G401.6 (cell line): Measurements from ENCODE around the gene FAM117B.
"Not testable (repeated sequence)": the region's sequence is repeated elsewhere in the genome, so short reads cannot be mapped to it uniquely, and the experiment has no call there.

Experiments used
- FAIRE-seq: peaks from 2 replicates; lab custom pipeline; 2012; peaks lifted over from hg19 to GRCh38; lab: Jason Lieb, UNC

FAM117B gene

GRCh38 chr2:202758604-202759003 lies 123.8 kb downstream of the FAM117B start:
- FAIRE-seq = no peak

GRCh38 chr2:202760848-202761247 lies 126.1 kb downstream of the FAM117B start:
- FAIRE-seq = no peak

- no peak for FAIRE-seq
These were observed 127.8 kb downstream of the FAM117B start for GRCh38 chr2:202762556-202762955.

- FAIRE-seq = no peak
These were observed 129.1 kb downstream of the FAM117B start for GRCh38 chr2:202763916-202764315.

- no peak for FAIRE-seq
These were observed 130.2 kb downstream of the FAM117B start for GRCh38 chr2:202764991-202765390.

- FAIRE-seq = no peak
These were observed 130.7 kb downstream of the FAM117B start for GRCh38 chr2:202765436-202765835.

GRCh38 chr2:202768273-202768672 lies 133.5 kb downstream of the FAM117B start:
- FAIRE-seq = no peak

- no peak for FAIRE-seq
These were observed 134.4 kb downstream of the FAM117B start for GRCh38 chr2:202769201-202769600.

- FAIRE-seq = no peak
These were observed 136.6 kb downstream of the FAM117B start for GRCh38 chr2:202771336-202771735.

- no peak for FAIRE-seq
These were observed 137.1 kb downstream of the FAM117B start for GRCh38 chr2:202771741-202772460.

GRCh38 chr2:202773301-202773973 lies 138.7 kb downstream of the FAM117B start:
- FAIRE-seq = no peak

GRCh38 chr2:202774104-202774503 lies 139.3 kb downstream of the FAM117B start:
- FAIRE-seq = no peak

- no peak for FAIRE-seq
These were observed 143.4 kb downstream of the FAM117B start for GRCh38 chr2:202778217-202778616.

- no peak for FAIRE-seq
These were observed 145.8 kb downstream of the FAM117B start for GRCh38 chr2:202780514-202781021.

GRCh38 chr2:202782940-202783558 lies 148.3 kb downstream of the FAM117B start:
- no peak for FAIRE-seq

- FAIRE-seq = no peak
These were observed 152.1 kb downstream of the FAM117B start for GRCh38 chr2:202786842-202787241.

- FAIRE-seq = no peak
These were observed 155.9 kb downstream of the FAM117B start for GRCh38 chr2:202790676-202791075.

- no peak for FAIRE-seq
These were observed 163.2 kb downstream of the FAM117B start for GRCh38 chr2:202797944-202798343.

GRCh38 chr2:202805911-202806310 lies 171.1 kb downstream of the FAM117B start:
- FAIRE-seq = not testable (repeated sequence)

GRCh38 chr2:202807431-202808138 lies 172.8 kb downstream of the FAM117B start:
- not testable (repeated sequence) for FAIRE-seq

GRCh38 chr2:202808754-202809153 lies 174.0 kb downstream of the FAM117B start:
- FAIRE-seq = no peak

- no peak for FAIRE-seq
These were observed 178.6 kb downstream of the FAM117B start for GRCh38 chr2:202813387-202813786.

- FAIRE-seq = no peak
These were observed 179.5 kb downstream of the FAM117B start for GRCh38 chr2:202814226-202814625.
